ENCODE results near the gene GLTPD2.

- TF ChIP-seq CTCF (IDR thresholded peaks at IDR 0.05; ENCODE audit: low read depth, low read length, poor library complexity, severe bottlenecking) (no peak), EZH2phosphoT487 (IDR thresholded peaks at IDR 0.05; ENCODE audit: borderline replicate concordance, low read length) (no peak)
These were observed 18.2 kb downstream of the GLTPD2 start, which contains the start of gene PLD2 for GRCh38 chr17:4806777-4807604.
